Thyroid gland (tissue), 4 donors: ENCODE data around the gene PAM.

Experiments
- CTCF ChIP-seq, 6 experiments: fragments of 200-600 bp in 3 of 6; fragments of 450-650 bp in 3 of 6; sonication (generic) in 3 of 6; IDR thresholded peaks; one replicate each; pipeline ENCODE4 v1.5.1; 2016 to 2019; ENCODE audit warnings: antibody characterized with exemption in 6 of 6, mild to moderate bottlenecking in 2 of 6, inconsistent platforms in 1 of 6, moderate library complexity in 1 of 6
- POLR2A ChIP-seq, 2 donors: fragments of 450-650 bp; IDR thresholded peaks; one replicate each; pipeline ENCODE4 v1.6.1; 2017; ENCODE audit warnings: antibody characterized with exemption in 2 of 2, mild to moderate bottlenecking in 2 of 2, moderate library complexity in 1 of 2

DNA sequence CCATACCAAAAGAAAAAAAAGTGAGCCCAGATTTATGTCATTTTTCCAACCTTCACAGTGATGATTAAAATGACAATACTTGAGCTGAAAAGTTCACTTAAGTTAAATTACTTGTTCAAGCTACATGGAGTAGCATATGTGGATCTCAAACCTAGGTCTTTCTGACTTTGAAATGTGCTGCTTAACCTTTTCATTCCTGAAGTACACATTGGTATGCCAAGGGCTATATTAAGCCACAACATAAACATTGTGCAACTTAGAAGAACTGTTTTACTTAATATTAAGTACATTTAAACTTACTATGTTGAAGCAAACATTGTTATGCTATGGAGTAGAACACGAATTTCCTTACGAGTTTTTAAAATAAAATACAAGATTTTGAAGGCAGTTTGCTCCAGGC lies 259.9 kb downstream of the PAM start:
- TF ChIP-seq CTCF (IDR thresholded peaks at IDR 0.05) (no peak), POLR2A (IDR thresholded peaks at IDR 0.05) (no peak)
